Superior temporal gyrus (tissue), 1 donor: Measurements from ENCODE around the gene B3GAT3.
"Not testable (repeated sequence)": the region's sequence is repeated elsewhere in the genome, so short reads cannot be mapped to it uniquely, and the experiment has no call there.

Experiments used
- DNase-seq: peaks from one replicate; pipeline ENCODE4 v3.0.0-alpha.2; 2016; ENCODE audit errors: extremely low spot score

The B3GAT3 gene

GRCh38 chr11:62603776-62604299, 17.9 kb downstream of the B3GAT3 start:
- no peak for DNase-seq

GRCh38 chr11:62603072-62603408, 18.7 kb downstream of the B3GAT3 start:
- no peak for DNase-seq

DNA sequence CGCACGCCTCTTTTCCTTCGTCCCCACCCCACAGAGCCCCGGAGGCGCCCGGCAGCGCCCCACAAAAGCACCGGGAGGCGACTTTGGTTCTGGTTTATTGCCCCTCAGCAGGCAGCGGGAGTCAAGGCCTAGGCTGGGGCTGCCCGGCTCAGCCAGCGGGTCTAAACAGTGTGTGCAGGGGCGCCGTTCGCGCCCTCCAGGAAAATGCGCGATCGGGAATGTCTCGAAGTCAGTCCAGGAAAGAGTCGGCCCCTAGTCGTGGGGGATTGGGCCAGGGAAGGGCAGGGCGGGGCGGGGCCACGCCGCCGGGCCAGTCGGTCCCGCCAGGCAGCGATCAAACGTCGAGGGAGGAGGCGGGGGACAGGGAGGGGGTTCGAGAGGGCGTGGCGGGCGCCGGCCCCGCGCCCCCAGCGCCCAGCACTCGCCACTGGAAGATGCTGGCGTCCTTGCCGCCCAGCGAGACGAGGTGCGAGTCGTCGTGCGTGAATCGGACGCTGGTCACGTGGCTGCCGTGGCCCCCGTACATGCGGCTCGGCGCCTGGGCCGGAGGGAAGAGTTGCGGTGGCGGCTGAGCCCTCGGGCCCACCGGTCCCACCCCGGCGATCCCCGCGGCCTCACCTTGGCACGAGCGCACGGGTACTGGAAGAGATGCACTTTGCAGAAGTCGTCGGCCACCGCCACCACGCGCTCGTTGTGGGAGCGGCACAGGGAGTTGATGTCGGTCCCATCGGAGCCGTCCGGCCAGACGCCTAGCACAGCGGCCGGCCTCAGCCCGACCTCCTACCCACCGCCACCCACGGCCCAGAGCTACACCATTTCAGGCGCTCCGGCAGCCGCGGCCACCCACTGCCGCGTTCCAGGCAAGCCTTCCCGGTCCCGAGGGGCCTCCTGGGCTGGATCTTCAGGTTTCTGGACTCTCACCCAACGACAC, 19.4 kb downstream of the B3GAT3 start:
- DNase-seq = peak; percentile 64

DNA sequence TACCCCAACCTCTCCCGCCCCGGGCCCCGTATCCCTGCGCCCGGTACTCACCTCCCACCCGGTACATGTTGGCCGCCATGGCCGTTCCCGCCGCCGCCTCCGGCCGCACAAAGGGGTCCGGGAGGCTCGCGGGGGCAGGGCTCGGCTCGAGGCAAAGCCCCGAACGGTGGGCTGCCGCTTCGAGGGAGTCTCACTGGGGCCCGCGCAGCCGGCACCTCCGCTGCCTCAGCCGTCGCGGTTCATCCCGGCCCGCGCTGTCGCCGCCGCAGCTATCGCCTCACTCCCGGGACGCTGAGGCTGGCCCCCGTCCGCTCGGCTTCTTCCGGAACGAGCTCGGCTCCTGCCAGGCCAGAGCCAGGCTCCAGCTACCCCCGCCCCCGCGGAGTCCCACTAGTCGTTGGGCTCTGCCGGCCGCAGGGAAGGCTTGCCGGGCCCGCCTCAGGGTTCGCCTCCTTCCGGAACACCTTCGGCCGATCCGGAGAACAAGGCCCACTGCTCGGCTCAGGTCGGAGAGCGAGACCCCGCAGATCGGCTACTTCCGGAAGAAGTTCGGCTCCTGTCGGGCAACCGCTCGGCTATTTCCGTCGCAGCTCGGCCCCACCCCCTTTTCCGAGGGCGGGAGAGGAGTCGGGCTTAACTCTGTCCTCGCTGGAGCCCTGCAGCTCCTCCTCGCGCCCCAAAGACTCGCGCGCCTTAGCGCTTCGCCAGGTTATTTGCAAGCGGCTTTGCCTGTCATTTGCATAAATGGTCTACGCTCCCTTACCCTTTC, 20.2 kb downstream of the B3GAT3 start, which contains the start of gene MTA2:
TSS of gene MTA2 (minus strand) at position 494 of the 769 bp plus-strand sequence. CDS start at position 79, 415 bp downstream.
- DNase-seq = peak; percentile 99

DNA sequence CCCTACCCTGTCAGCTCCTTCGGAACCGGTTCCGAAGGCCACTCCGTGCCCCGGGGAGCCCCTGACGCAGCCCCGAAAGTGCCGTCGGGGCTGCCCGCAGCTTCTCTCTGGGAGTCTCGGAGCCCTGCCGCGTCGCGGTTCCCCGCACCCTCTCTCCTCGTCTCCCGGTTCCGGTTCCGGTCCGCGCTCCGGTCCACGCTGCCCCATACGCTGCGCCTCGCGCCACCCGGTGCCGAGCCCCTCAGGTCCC, 20.7 kb downstream of the B3GAT3 start:
- no peak for DNase-seq

DNA sequence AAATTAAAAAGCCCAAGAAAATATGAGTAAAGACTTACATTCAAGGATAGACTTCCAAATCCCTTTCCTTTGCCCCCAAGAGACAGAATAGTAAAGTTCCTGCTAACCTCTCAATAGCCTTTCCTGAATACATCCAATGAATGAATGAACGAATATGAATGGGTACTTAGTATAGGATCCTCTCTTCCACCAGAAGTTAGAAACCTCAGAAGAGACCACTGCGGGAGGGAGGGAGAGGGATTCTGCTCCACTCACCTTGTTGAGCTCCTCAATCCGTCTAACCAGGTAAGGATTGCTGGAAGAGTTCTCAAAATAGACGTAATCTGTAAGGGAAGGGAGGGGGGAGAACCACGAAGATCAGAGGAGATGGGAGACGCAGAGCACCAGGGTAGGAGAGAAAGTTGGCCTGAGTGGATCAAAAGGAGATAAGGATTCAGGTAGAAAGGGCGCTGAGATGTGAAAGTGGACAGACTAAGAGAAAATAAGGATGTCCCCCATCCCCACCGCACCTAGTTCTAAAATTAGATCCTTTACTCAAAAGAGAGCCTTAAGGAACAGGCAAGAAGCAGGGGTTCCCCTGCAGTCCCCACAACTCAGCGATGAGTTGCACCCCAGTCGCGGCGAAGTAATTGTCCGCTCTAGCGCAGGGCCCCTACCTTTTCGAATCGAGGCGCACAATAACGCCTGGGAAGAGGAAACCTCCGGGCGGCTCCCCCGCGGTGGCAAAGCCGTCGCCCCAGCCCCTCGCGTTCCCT, 21.2 kb downstream of the B3GAT3 start:
- peak; percentile 13 for DNase-seq

DNA sequence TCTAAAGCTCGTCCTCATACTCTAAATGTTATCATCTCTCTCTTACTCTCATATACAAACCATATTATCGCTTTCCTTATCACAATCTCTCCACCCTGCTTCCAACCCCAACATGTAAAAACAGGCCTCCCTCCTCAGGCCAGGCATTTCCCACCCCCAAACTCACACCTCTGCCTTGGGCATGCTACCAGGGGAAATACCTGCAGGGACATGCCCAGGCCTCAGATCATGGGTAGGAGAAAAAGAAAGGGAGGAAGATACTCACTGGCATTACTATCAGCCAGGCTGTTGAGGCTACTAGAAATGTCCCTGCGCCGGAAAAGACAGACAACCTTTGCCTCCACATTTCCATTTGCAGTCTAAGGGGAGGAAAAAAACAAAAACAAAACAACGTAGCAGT, 21.9 kb downstream of the B3GAT3 start:
- DNase-seq = no peak

GRCh38 chr11:62599069-62599696, 22.6 kb downstream of the B3GAT3 start:
- DNase-seq = peak; percentile 91

GRCh38 chr11:62595124-62595523, 26.7 kb downstream of the B3GAT3 start:
- no peak for DNase-seq

DNA sequence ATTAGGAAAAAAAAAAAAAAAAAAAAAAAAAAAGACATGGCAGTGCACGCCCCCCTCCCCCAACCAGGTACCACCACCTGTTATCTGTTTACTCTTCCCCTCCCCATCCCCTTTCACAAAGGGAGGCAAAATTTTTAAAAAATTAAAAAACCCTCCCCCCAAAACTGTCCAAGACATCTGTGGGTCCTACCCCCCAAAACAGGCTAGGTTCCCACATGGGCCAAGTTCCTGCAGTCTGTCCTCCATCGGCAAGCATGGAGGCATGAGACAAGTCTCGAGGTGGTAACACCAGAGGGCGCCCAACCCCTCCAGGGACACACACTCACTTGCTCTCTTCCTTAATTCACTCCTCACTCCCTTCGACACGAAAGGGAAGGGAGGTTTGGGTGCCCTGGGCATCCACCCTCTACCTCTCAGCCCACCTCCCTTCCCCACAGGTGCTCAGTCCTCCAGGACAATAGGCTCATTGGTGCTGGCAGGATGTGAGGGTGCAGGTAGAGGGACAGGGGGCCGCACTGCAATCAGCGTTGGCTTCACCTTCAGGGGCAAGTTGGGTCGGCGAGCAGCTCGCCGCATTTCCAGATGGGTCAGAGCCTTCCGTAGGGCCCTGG, 28.2 kb downstream of the B3GAT3 start:
- DNase-seq = peak; percentile 76

GRCh38 chr11:62592989-62593421, 28.8 kb downstream of the B3GAT3 start:
- peak; percentile 80 for DNase-seq

- DNase-seq = peak; percentile 56
Measured at GRCh38 chr11:62592146-62592815, 29.5 kb downstream of the B3GAT3 start.

DNA sequence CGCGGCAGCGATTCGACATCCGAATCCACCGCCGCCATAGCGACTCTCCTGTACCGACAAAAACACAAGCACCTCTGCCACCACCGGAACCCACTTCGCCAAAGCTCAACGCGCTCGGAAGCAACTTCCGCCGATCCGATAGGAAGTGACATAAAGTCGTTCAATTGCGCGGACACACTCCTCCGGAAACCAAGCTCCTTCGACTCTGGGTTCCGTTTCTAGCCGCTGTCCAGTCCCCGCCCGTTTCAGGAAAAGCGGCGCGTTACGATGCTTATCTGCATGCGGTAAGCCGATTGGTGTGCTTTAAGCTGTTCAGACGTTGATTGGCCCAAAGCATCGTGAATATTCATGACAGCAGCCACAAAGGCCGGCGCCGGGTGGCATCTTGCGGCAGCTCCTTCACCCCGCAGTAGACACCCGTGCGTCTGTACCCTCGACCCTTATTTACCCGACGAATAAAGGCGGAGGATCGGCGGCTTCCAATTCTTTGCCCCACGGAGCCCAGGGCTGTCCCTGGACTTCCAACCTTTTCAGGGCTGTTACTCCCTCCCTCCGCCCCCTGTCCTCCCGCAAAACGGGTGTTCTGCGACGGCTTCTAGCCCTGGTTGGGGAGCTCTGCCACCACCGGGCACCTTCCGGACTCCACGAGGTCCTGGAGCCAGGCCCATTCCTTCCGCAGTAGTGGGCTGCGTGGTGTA, 30.2 kb downstream of the B3GAT3 start, which contains the start of gene TUT1:
TSS of gene TUT1 (minus strand) at position 76 of the 698 bp plus-strand sequence. CDS start at position 38, 38 bp downstream.
- DNase-seq = peak; percentile 100

DNA sequence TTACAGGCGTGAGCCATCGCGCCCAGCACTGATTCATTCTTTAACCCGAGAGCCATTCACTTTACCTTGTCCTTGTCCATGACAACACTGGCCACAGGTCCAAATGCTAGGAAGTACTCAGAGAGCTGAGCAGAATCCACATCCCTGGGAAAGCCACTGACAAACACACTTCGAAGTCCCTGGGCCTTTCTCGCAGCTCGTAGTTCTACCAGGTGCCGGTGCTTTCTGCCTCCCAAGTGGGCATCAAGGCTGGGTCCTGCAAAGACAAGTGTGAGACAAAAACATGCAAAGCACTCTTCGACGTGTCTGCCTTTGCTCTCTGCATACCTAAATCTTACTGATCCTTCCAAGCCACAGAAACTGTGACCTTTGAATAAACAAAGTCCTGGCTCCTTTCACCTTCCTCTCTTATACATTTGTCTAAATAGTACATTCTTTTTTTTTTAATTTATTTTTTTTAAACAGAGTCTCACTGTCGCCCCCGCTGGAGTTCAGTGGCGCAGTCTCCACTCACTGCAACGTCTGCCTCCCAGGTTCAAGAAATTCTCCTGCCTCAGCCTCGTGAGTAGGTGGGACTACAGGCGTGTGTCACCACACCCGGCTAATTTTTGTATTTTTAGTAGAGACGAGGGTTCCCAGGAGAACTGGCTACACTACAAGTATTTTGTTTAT, 32.7 kb downstream of the B3GAT3 start:
- no peak for DNase-seq

DNA sequence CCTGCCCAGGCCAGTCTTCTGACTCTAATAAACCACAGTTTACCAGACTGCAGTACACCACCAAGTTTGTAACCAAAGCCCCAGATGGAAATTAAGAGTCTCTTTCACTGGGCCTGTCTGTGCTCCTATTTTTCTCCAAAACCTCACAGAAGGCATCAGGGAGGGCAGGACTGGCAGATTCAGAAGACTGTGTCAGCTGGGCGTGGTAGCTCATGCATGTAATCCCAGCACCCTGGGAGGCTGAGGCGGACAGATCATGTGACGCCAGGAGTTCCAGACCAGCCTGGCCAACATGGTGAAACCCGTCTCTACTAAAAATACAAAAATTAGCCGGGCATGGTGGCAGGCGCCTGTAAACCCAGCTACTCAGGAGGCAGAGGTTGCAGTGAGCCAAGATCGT, 36.4 kb downstream of the B3GAT3 start:
- not testable (repeated sequence) for DNase-seq

DNA sequence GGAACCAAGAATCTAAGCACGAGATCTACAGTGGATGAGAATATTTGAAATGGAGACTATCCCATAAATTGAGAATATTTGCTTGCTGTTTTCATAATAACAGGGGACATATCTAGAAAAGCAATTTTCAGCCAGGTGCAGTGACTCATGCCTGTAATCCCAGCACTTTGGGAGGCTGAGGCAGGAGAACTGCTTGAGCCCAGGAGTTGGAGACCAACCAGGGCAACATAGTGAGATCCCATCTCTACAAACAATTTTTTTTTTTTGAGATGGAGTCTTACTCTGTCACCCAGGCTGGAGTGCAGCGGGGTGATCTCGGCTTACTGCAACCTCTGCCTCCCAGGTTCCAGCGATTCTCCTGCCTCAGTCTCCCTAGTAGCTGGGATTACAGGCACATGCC, 40.1 kb downstream of the B3GAT3 start:
- not testable (repeated sequence) for DNase-seq

GRCh38 chr11:62580959-62581715, 40.6 kb downstream of the B3GAT3 start:
- no peak for DNase-seq

GRCh38 chr11:62579252-62579651, 42.5 kb downstream of the B3GAT3 start:
- peak; percentile 30 for DNase-seq
